Activated T-helper 1 cell treated with anti-CD3 and anti-CD28 coated beads, Interleukin-2, amount 50 U/mL, for 16 hours (primary cell): ENCODE data around the gene TOMM40.
"Not testable (repeated sequence)": the region's sequence is repeated elsewhere in the genome, so short reads cannot be mapped to it uniquely, and the experiment has no call there.

Experiments
- DNase-seq, 2 donors: peaks; one replicate each; pipeline ENCODE4 v3.0.0-alpha.2; 2020; ENCODE audit warnings: low read depth in 1 of 2, low spot score in 1 of 2

The TOMM40 gene

DNA sequence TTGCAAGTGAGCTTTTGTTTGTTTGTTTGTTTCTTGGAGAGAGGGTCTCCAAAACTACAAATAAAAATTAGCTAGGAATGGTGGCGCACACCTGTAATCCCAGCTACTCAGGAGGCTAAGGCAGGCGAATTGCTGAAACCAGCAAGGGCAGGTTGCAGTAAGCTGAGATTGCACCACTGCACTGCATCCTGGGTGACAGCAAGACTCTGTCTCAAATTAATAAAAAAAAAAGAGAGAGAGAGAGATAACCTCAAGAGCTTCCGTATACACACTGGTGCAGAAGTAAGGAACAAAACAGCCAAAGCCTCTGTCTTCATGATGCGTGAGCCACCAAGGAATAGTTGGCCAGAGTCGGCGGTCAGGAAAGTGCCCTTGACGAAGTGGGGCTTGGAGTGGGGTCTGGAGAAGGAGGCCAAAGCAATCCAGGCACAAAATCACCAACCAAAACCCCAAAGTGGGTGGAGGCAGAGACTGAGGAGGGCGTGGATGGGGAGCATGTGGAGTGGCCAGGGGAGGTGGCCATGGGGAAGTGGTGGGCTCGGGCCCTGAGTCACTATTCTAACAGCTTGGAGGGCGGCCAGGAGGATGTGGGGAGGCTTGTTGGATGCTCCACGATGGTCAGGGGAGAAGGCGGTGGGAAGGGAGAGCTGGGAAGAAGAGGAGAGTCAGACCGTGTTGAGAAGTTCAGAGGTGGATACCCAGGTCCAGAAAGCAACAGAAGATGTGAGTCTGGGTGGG is 21.2 kb upstream of the TOMM40 start:
- no peak for DNase-seq

GRCh38 chr19:44871809-44872208 is 19.2 kb upstream of the TOMM40 start:
- DNase-seq: no peak

DNA sequence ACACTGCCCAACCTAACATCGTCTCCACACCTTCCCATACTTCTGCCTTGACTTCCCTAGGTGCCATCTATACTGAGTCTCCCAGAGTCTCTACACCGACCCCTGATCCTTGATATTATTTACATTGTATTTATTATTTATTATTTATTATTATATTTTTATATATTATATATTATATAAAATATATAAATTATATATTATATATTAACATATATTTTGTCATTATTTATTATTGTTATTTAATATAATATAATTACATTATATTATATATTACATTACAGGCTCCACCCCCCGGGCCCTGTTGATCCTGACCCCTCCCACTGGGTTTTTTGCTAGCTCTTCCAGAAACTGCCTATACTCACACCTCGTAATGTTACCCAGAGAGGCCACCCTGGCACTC is 18.4 kb upstream of the TOMM40 start:
- DNase-seq: no peak

DNA sequence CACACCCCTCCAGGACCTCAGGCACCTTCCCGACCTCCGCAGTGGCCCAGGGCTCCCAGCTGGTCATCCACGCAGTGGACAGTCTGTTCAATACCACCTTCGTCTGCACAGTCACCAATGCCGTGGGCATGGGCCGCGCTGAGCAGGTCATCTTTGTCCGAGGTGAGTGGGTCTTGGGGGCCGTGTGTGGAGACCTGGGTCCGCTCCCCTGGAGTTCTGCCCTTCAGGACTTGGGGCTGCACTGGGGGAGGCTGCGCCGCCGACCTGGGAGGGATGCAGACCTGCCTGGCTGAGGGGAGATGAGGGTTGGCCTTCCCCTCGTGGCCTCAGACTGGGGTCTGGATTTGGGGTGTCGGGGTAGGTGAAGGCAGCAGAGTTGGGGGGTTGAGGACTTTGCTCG is 16.7 kb upstream of the TOMM40 start:
- no peak for DNase-seq

DNA sequence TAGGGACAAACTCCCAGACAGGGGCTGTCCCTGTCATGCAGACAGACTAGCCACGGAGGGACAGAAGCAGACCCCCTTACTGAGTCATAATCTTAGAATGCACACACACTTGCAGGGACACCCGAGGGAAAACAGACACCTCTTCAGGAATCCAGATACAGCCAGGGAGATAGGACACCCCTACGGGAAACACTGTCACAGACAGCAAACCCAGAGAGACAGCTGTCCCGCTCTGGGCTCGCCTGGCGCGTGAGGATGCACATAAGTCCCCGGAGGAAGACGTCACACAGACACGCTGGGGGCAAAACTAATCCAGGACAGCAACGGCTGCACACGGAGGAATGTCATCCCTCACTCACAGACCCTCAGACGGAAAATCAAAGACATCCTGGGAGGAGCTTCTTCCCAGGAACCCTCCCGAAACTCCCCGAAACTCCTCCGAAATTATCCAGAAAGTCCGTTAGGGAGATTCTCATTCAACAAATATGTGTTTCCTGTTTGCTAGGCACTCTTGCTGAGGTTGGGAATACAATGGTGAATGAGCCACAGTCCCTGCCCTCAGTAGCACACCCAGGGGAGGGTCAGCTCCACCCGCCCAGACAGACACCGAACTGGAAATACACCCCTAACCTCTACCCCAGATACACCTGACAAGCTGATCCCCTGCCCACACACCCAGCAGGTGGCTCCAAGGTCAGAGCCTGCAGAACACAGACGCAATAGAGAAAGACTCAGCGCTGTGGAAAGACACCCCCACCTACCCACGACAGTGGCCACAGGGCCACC is 15.2 kb upstream of the TOMM40 start:
- no peak for DNase-seq

DNA sequence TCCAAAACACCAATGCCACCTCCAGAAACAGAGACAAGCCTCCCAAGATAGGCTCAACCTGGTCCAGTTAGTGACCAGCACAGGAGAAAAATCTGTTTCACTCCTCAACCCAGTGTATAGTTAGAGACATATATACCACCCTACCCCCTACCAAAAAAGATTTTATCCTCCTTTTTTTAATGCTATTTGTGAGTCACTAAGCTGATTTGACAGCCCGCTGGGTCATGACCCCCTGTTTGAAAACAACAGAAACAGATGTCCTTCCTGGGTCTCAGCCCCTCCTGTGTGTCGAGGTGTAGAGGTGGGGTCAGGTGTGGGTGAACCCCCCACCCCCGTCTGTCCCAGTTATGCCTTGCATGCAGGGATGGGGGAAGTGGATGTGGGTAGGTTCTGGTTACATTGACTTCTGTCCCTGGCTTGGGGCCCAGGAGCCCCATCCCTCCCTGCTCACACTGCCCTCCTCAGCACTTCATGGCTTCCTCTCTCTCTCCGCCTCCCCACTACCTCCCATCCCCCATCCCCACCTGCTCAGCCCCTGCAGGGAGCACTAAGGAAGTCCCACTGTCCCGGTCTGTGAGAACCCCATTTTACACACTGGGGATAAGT is 14.0 kb upstream of the TOMM40 start:
- DNase-seq: no peak

DNA sequence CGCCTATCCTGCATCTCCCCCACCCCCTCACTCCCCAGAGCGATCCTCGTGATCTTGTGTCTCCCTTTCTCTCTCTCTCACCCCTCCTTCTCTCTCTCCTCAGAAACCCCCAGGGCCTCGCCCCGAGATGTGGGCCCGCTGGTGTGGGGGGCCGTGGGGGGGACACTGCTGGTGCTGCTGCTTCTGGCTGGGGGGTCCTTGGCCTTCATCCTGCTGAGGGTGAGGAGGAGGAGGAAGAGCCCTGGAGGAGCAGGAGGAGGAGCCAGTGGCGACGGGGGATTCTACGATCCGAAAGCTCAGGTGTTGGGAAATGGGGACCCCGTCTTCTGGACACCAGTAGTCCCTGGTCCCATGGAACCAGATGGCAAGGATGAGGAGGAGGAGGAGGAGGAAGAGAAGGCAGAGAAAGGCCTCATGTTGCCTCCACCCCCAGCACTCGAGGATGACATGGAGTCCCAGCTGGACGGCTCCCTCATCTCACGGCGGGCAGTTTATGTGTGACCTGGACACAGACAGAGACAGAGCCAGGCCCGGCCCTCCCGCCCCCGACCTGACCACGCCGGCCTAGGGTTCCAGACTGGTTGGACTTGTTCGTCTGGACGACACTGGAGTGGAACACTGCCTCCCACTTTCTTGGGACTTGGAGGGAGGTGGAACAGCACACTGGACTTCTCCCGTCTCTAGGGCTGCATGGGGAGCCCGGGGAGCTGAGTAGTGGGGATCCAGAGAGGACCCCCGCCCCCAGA is 12.8 kb upstream of the TOMM40 start:
- no peak for DNase-seq

- no peak for DNase-seq
Measured at GRCh38 chr19:44879309-44880065, 11.6 kb upstream of the TOMM40 start.

GRCh38 chr19:44882063-44882462 is 9.0 kb upstream of the TOMM40 start:
- no peak for DNase-seq

DNA sequence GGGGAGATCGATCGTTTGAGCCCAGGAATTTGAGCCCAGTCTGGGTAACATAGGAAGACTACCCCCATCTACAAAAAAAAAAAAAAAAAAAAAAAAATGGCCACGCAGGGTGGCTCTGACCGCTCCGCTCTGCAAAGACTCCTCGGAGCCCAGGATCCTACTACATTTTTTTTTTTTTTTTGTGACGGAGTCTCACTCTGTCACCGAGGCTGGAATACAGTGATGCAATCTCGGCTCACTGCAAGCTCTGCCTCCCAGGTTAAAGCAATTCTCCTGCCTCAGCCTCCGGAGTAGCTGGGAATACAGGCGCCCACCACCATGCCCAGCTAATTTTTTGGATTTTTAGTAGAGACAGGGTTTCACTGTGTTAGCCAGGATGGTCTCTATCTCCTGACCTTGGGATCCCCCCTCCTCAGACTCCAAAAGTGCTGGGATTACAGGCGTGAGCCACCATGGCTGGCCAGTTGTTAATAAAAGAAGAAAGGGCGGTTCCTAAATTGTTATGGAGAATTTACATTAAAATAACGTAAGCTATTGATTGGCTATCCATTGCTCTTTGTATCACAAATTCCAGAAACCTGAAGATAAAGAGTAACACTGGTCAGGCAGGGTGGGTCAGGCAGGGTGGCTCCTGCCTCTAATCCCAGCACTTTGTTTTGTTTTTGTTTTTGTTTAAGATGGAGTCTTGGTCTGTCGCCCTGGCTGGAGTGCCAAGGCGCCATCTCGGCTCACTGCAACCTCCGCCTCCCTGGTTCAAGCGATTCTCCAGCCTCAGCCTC is 8.2 kb upstream of the TOMM40 start:
- DNase-seq: not testable (repeated sequence)

DNA sequence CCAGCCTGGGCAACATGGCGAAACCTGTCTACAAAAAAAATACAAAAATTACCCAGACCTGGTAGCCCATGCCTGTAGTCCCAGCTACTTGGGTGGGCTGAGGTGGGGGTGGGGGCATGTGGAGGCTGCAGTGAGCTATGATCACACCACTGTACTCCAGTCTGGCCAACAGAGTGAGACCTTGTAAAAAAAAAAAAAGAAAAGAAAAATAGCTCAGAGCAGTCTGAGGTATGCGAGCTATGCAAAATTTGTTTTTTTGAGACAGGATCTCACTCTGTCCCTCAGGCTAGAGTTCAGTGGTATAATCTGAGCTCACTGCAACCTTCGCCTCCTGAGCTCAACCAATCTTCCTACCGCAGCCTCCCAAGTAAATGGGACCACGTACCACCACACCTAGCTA is 7.1 kb upstream of the TOMM40 start:
- DNase-seq: no peak

DNA sequence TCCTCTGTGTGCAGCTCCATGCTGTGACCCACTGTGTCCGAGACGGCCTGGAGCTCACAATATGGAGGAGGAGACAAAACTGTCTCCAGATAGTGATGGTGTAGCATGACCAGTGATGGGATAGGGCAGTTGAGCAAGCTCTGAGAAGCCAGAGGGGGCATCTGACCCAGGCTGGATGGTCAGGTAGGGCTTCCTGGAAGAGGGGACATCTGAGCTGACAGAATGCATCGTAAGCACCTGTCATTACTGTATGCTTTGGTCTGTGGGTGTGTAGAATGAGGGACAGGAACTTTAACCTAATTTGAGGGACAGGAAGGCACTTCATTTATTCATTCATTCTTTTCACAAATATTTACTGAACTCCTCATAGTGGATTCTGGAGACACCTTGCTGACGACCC is 6.5 kb upstream of the TOMM40 start:
- no peak for DNase-seq

- DNase-seq: no peak
Measured at GRCh38 chr19:44886141-44886540, 4.9 kb upstream of the TOMM40 start.

DNA sequence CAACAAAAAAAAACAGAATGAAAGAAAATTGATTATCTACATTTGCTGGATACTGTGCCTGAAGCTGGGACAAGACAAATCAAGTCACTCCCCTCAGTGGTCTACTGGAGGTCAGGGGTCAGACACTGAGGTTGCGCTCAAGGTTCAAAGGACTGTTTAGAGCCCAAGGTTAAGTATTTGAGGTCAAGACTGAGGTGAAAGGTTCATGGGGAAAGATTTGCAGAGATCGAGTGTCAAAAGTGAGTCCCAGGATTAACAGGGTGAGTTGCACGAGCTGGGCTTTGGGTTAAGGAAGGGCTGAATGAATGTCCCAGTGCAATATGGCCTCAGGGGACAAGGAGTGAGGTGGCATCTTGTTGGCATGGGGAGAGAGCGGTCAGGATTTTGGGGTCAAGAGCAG is 3.4 kb upstream of the TOMM40 start:
- DNase-seq: no peak

DNA sequence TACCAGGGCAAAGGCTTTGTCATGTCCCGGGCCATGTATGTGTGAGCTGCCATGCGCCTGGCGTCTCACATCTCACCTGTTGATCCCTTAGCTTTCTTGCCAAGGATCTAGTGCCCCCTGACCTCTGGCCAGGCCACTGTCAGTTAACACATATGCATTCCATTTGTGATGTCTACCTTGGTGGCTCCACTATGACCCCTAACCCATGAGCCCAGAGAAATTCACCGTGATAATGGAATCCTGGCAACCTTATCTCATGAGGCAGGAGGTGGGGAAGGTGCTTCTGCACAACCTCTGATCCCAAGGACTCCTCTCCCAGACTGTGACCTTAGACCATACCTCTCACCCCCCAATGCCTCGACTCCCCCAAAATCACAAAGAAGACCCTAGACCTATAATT is 2.7 kb upstream of the TOMM40 start:
- DNase-seq: not testable (repeated sequence)

GRCh38 chr19:44889830-44890365 is 1.2 kb upstream of the TOMM40 start:
- no peak for DNase-seq

- DNase-seq: peak in 1 of 2 donors; percentile 100
Measured at GRCh38 chr19:44890366-44891015, 563 bp upstream of the TOMM40 start.

DNA sequence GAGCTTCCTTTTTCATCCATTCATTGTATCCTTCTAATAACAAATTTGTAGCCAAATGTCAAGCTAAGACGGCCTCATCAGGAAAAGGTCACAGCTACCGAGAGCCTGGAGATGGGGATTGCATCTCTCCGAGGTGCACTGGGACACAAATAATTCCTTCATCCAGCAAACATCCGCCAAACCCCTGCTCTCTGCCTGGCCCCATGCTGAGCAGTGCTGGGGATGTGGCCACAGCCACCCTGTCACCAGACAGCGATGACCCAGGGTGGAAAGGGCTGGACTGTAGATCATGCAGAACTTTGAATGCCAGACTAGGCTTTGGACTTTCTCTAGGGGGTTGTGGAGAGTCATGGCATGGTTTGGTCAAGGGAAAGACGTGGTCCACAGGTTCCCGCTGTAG is 1.9 kb downstream of the TOMM40 start:
- no peak for DNase-seq

DNA sequence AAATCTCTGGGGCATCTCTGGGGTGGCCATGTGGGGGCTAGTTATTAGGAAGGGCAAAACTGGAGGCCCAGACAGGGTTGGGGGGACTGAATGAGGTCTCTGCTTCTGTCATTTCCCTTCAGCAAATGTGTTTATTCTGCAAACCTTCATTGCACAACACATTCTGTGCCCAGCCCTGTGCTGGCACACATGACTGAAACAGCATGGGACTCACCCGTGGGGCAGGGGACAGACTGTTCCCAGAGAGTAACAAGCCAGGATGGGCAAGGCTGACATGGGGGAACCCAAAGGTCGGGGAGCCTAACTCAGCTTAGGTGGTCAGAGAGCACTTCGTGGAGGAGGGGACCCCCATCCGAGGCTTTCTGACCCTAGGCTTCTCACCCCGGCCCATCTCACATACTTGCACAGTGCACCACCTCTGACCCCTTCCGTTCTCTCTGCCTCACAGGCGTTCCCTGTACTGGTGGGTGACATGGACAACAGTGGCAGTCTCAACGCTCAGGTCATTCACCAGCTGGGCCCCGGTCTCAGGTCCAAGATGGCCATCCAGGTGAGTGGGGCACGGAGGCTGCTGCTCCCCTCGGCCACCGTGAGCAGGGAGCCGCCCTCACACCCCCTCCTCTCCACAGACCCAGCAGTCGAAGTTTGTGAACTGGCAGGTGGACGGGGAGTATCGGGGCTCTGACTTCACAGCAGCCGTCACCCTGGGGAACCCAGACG is 2.4 kb downstream of the TOMM40 start:
- DNase-seq: no peak
